ENCODE results near the gene SUCO.
"Not testable (repeated sequence)": the region's sequence is repeated elsewhere in the genome, so short reads cannot be mapped to it uniquely, and the experiment has no call there.

The SUCO gene

GRCh38 chr1:172581779-172582178 lies 48.8 kb downstream of the SUCO start:
- no peak for DNase-seq (ENCODE audit: low read depth, low spot score)
- Histone ChIP-seq H3K4me3 (ENCODE audit: insufficient read length, low read depth) (no peak overlapping the region), H3K27me3 (ENCODE audit: insufficient read depth, insufficient read length) (no peaks in the 10 kb centered on the region), H3K9ac (ENCODE audit: insufficient read length, low read depth) (no peak overlapping the region), H3K9me3 (ENCODE audit: insufficient read depth, low read length) (no peaks in the 10 kb centered on the region), H3K4me1 (ENCODE audit: insufficient read depth, insufficient read length) (no peaks in the 10 kb centered on the region), H3K36me3 (ENCODE audit: insufficient read depth, insufficient read length, low read length) (peaks cover 43% of the 10 kb centered on the region)
- no peak for TF ChIP-seq ZNF274 (IDR thresholded peaks at IDR 0.05; ENCODE audit: low read depth, low read length)
- no peak for TF ChIP-seq YY1 (IDR thresholded peaks at IDR 0.05; ENCODE audit: insufficient read depth, insufficient read length)
- no peak for TF ChIP-seq SUZ12 (IDR thresholded peaks at IDR 0.05; ENCODE audit: extremely low read depth, insufficient read depth, insufficient read length)

- Histone ChIP-seq H3K9me3 (ENCODE audit: insufficient read depth, low read length) (no peaks in the 10 kb centered on the region), H3K27me3 (ENCODE audit: insufficient read depth, insufficient read length) (no peaks in the 10 kb centered on the region), H3K36me3 (ENCODE audit: insufficient read depth, insufficient read length, low read length) (peaks cover 37% of the 10 kb centered on the region), H3K4me1 (ENCODE audit: insufficient read depth, insufficient read length) (no peaks in the 10 kb centered on the region), H3K4me3 (ENCODE audit: insufficient read length, low read depth) (no peak overlapping the region), H3K9ac (ENCODE audit: insufficient read length, low read depth) (no peak overlapping the region)
- no peak for DNase-seq (ENCODE audit: low read depth, low spot score)
- TF ChIP-seq SUZ12 (IDR thresholded peaks at IDR 0.05; ENCODE audit: extremely low read depth, insufficient read depth, insufficient read length) = no peak
- TF ChIP-seq ZNF274 (IDR thresholded peaks at IDR 0.05; ENCODE audit: low read depth, low read length) = no peak
These were observed 49.9 kb downstream of the SUCO start for GRCh38 chr1:172582889-172583288.

GRCh38 chr1:172585348-172585747 lies 52.4 kb downstream of the SUCO start:
- H3K27me3 ChIP-seq (ENCODE audit: insufficient read depth, insufficient read length) = no peaks in the 10 kb centered on the region
- TF ChIP-seq YY1 (IDR thresholded peaks at IDR 0.05; ENCODE audit: insufficient read depth, insufficient read length) (no peak), SUZ12 (IDR thresholded peaks at IDR 0.05; ENCODE audit: extremely low read depth, insufficient read depth, insufficient read length) (no peak), ZNF274 (IDR thresholded peaks at IDR 0.05; ENCODE audit: low read depth, low read length) (no peak)
- peaks cover 38% of the 10 kb centered on the region for H3K36me3 ChIP-seq (ENCODE audit: insufficient read depth, insufficient read length, low read length)
- no peaks in the 10 kb centered on the region for H3K4me1 ChIP-seq (ENCODE audit: insufficient read depth, insufficient read length)
- no peak for DNase-seq (ENCODE audit: low read depth, low spot score)
- H3K9ac ChIP-seq (ENCODE audit: insufficient read length, low read depth) = no peak overlapping the region
- H3K4me3 ChIP-seq (ENCODE audit: insufficient read length, low read depth) = no peak overlapping the region
- H3K9me3 ChIP-seq (ENCODE audit: insufficient read depth, low read length) = no peaks in the 10 kb centered on the region

GRCh38 chr1:172585861-172586260 lies 52.9 kb downstream of the SUCO start:
- no peak for DNase-seq (ENCODE audit: low read depth, low spot score)
- TF ChIP-seq YY1 (IDR thresholded peaks at IDR 0.05; ENCODE audit: insufficient read depth, insufficient read length) (no peak), ZNF274 (IDR thresholded peaks at IDR 0.05; ENCODE audit: low read depth, low read length) (no peak), SUZ12 (IDR thresholded peaks at IDR 0.05; ENCODE audit: extremely low read depth, insufficient read depth, insufficient read length) (no peak)
- Histone ChIP-seq H3K27me3 (ENCODE audit: insufficient read depth, insufficient read length) (no peaks in the 10 kb centered on the region), H3K9ac (ENCODE audit: insufficient read length, low read depth) (no peak overlapping the region), H3K36me3 (ENCODE audit: insufficient read depth, insufficient read length, low read length) (peaks cover 39% of the 10 kb centered on the region), H3K9me3 (ENCODE audit: insufficient read depth, low read length) (no peaks in the 10 kb centered on the region), H3K4me3 (ENCODE audit: insufficient read length, low read depth) (no peak overlapping the region), H3K4me1 (ENCODE audit: insufficient read depth, insufficient read length) (no peaks in the 10 kb centered on the region)

DNA sequence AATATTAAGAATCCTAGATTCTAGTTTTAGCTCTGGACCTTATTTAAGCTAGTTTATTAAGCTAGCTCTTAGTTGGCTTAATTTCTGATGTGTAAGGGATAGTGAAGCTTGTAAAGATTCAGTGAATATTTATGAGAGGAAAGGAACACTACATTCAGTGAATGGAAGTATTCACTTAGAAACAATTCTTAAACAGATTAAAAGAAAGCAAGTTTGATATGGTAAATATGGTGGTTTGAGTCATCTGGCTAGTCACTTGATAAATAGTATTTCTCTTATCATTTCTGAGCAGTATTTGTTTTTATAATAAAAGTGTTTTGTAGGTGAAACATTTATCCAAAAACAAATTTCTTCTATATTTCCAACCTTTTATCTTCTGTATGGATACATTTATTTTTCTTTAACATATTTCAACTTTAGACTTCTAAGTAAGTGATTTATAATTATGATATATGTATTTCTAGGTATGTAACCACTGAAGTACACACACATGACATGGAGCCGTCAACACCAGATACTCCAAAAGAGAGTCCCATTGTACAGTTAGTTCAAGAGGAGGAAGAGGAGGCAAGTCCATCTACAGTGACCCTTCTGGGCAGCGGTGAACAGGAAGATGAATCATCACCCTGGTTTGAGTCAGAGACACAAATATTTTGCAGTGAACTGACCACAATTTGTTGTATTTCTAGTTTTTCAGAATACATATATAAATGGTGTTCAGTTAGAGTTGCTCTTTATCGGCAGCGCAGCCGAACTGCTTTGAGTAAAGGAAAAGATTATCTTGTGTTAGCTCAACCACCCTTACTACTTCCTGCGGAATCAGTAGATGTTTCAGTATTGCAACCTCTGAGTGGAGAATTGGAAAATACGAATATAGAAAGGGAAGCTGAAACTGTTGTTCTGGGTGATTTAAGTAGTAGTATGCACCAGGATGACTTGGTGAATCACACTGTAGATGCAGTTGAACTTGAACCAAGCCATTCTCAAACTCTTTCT lies 55.6 kb downstream of the SUCO start:
- Histone ChIP-seq H3K4me3 (ENCODE audit: insufficient read length, low read depth) (no peak overlapping the region), H3K9me3 (ENCODE audit: insufficient read depth, low read length) (no peaks in the 10 kb centered on the region), H3K36me3 (ENCODE audit: insufficient read depth, insufficient read length, low read length) (peaks cover 37% of the 10 kb centered on the region), H3K9ac (ENCODE audit: insufficient read length, low read depth) (no peak overlapping the region), H3K27me3 (ENCODE audit: insufficient read depth, insufficient read length) (no peaks in the 10 kb centered on the region), H3K4me1 (ENCODE audit: insufficient read depth, insufficient read length) (no peaks in the 10 kb centered on the region)
- DNase-seq (ENCODE audit: low read depth, low spot score) = no peak
- TF ChIP-seq YY1 (IDR thresholded peaks at IDR 0.05; ENCODE audit: insufficient read depth, insufficient read length) (no peak), ZNF274 (IDR thresholded peaks at IDR 0.05; ENCODE audit: low read depth, low read length) (no peak), SUZ12 (IDR thresholded peaks at IDR 0.05; ENCODE audit: extremely low read depth, insufficient read depth, insufficient read length) (no peak)

- peaks cover 38% of the 10 kb centered on the region for H3K36me3 ChIP-seq (ENCODE audit: insufficient read depth, insufficient read length, low read length)
- H3K4me1 ChIP-seq (ENCODE audit: insufficient read depth, insufficient read length) = no peaks in the 10 kb centered on the region
- no peak overlapping the region for H3K9ac ChIP-seq (ENCODE audit: insufficient read length, low read depth)
These were observed 56.6 kb downstream of the SUCO start for GRCh38 chr1:172589553-172589952.

GRCh38 chr1:172591429-172591828 lies 58.5 kb downstream of the SUCO start:
- peaks cover 45% of the 10 kb centered on the region for H3K36me3 ChIP-seq (ENCODE audit: insufficient read depth, insufficient read length, low read length)
- not testable (repeated sequence) for H3K9ac ChIP-seq (ENCODE audit: insufficient read length, low read depth); DNase-seq (ENCODE audit: low read depth, low spot score); H3K27me3 ChIP-seq (ENCODE audit: insufficient read depth, insufficient read length); H3K4me1 ChIP-seq (ENCODE audit: insufficient read depth, insufficient read length); H3K9me3 ChIP-seq (ENCODE audit: insufficient read depth, low read length); H3K4me3 ChIP-seq (ENCODE audit: insufficient read length, low read depth)

More at GRCh38 chr1:172589553-172589952, 56.6 kb downstream of the SUCO start:
- H3K9me3 ChIP-seq (ENCODE audit: insufficient read depth, low read length) = no peaks in the 10 kb centered on the region
- no peak for DNase-seq (ENCODE audit: low read depth, low spot score)
- no peak overlapping the region for H3K4me3 ChIP-seq (ENCODE audit: insufficient read length, low read depth)
- no peaks in the 10 kb centered on the region for H3K27me3 ChIP-seq (ENCODE audit: insufficient read depth, insufficient read length)
- no peak for TF ChIP-seq ZNF274 (IDR thresholded peaks at IDR 0.05; ENCODE audit: low read depth, low read length)
- TF ChIP-seq SUZ12 (IDR thresholded peaks at IDR 0.05; ENCODE audit: extremely low read depth, insufficient read depth, insufficient read length) = no peak
- TF ChIP-seq YY1 (IDR thresholded peaks at IDR 0.05; ENCODE audit: insufficient read depth, insufficient read length) = no peak

DNA sequence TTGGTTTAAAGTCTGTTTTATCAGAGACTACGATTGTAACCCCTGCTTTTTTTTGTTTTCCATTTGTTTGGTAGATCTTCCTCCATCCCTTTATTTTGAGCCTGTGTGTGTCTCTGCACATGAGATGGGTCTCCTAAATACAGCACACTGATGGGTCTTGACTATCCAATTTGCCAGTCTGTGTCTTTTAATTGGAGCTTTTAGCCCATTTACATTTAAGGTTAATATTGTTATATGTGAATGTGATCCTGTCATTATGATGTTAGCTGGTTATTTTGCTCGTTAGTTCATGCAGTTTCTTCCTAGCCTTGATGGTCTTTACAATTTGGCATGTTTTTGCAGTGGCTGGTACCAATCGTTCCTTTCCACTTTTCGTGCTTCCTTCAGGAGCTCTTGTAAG lies 62.1 kb downstream of the SUCO start:
- H3K27me3 ChIP-seq (ENCODE audit: insufficient read depth, insufficient read length); H3K9ac ChIP-seq (ENCODE audit: insufficient read length, low read depth); H3K4me3 ChIP-seq (ENCODE audit: insufficient read length, low read depth); DNase-seq (ENCODE audit: low read depth, low spot score); H3K4me1 ChIP-seq (ENCODE audit: insufficient read depth, insufficient read length): not testable (repeated sequence)
- H3K9me3 ChIP-seq (ENCODE audit: insufficient read depth, low read length) = peaks cover 21% of the 10 kb centered on the region
- H3K36me3 ChIP-seq (ENCODE audit: insufficient read depth, insufficient read length, low read length) = peaks cover 47% of the 10 kb centered on the region

GRCh38 chr1:172596782-172597181 lies 63.8 kb downstream of the SUCO start:
- H3K36me3 ChIP-seq (ENCODE audit: insufficient read depth, insufficient read length, low read length) = peaks cover 50% of the 10 kb centered on the region
- not testable (repeated sequence) for DNase-seq (ENCODE audit: low read depth, low spot score); H3K4me3 ChIP-seq (ENCODE audit: insufficient read length, low read depth); H3K27me3 ChIP-seq (ENCODE audit: insufficient read depth, insufficient read length); H3K4me1 ChIP-seq (ENCODE audit: insufficient read depth, insufficient read length); H3K9ac ChIP-seq (ENCODE audit: insufficient read length, low read depth)
- H3K9me3 ChIP-seq (ENCODE audit: insufficient read depth, low read length) = peaks cover 21% of the 10 kb centered on the region
